Ecto neural progenitor cell (in vitro differentiated cells): ENCODE measurements around the gene RPS16.

ENCODE experiments used
- DNase-seq: peaks from one replicate; pipeline ENCODE4 v3.0.0-alpha.2; 2018; ENCODE audit warnings: low spot score

RPS16 gene

GRCh38 chr19:39449116-39449797, 13.5 kb upstream of the RPS16 start:
- no peak for DNase-seq

- DNase-seq = no peak
These were observed 12.5 kb upstream of the RPS16 start for GRCh38 chr19:39448271-39448670.

- no peak for DNase-seq
These were observed 10.8 kb upstream of the RPS16 start for GRCh38 chr19:39446365-39447084.

GRCh38 chr19:39445196-39446111, 9.7 kb upstream of the RPS16 start, which contains the start of gene SUPT5H:
Gene SUPT5H (plus strand): TSS chr19:39445582. CDS start chr19:39445891, 309 bp downstream.
- peak; percentile 96 for DNase-seq

- DNase-seq = no peak
These were observed 8.9 kb upstream of the RPS16 start for GRCh38 chr19:39444598-39445195.

- DNase-seq = no peak
These were observed 2.7 kb upstream of the RPS16 start for GRCh38 chr19:39438270-39438934.

GRCh38 chr19:39436350-39436716, 584 bp upstream of the RPS16 start:
- no peak for DNase-seq

GRCh38 chr19:39434123-39435076, 1.3 kb downstream of the RPS16 start:
- DNase-seq = no peak

GRCh38 chr19:39433480-39434079, 2.2 kb downstream of the RPS16 start:
- DNase-seq = no peak

- no peak for DNase-seq
These were observed 3.1 kb downstream of the RPS16 start for GRCh38 chr19:39432677-39433025.

- DNase-seq = no peak
These were observed 4.8 kb downstream of the RPS16 start for GRCh38 chr19:39430675-39431593.

- peak; percentile 87 for DNase-seq
These were observed 7.3 kb downstream of the RPS16 start for GRCh38 chr19:39428283-39429112.

GRCh38 chr19:39427707-39428106, 8.0 kb downstream of the RPS16 start:
- no peak for DNase-seq

- DNase-seq = no peak
These were observed 9.6 kb downstream of the RPS16 start for GRCh38 chr19:39426170-39426569.

- no peak for DNase-seq
These were observed 10.0 kb downstream of the RPS16 start for GRCh38 chr19:39425744-39426143.

GRCh38 chr19:39424934-39425333, 10.8 kb downstream of the RPS16 start:
- no peak for DNase-seq

GRCh38 chr19:39423258-39424086, 12.3 kb downstream of the RPS16 start:
- no peak for DNase-seq
